NCI-H1436 (cell line): Measurements from ENCODE around the gene FCRL3.
"Not testable (repeated sequence)": the region's sequence is repeated elsewhere in the genome, so short reads cannot be mapped to it uniquely, and the experiment has no call there.

ENCODE experiments used
- DNase-seq: peaks from one replicate; lab custom pipeline; 2025; lab: John Stamatoyannopoulos, UW

The FCRL3 gene

GRCh38 chr1:157700732-157701131 lies at the start of gene FCRL3:
Gene FCRL3 (minus strand): TSS chr1:157700769. CDS start chr1:157700489, 280 bp downstream.
- DNase-seq: no peak

- DNase-seq: no peak
Measured at GRCh38 chr1:157748262-157748817, 47.8 kb upstream of the FCRL3 start.

- no peak for DNase-seq
Measured at GRCh38 chr1:157739229-157739901, 38.8 kb upstream of the FCRL3 start.

- DNase-seq: not testable (repeated sequence)
Measured at GRCh38 chr1:157735991-157736390, 35.4 kb upstream of the FCRL3 start.

- no peak for DNase-seq
Measured at GRCh38 chr1:157734321-157734720, 33.8 kb upstream of the FCRL3 start.

GRCh38 chr1:157732755-157733154 lies 32.2 kb upstream of the FCRL3 start:
- no peak for DNase-seq

GRCh38 chr1:157725221-157725577 lies 24.6 kb upstream of the FCRL3 start:
- DNase-seq: no peak

GRCh38 chr1:157724537-157725220 lies 24.1 kb upstream of the FCRL3 start:
- no peak for DNase-seq

GRCh38 chr1:157723157-157723556 lies 22.6 kb upstream of the FCRL3 start:
- no peak for DNase-seq

GRCh38 chr1:157721985-157722384 lies 21.4 kb upstream of the FCRL3 start:
- no peak for DNase-seq

- no peak for DNase-seq
Measured at GRCh38 chr1:157715736-157716135, 15.2 kb upstream of the FCRL3 start.

GRCh38 chr1:157711802-157712201 lies 11.2 kb upstream of the FCRL3 start:
- DNase-seq: no peak

- DNase-seq: no peak
Measured at GRCh38 chr1:157704878-157705277, 4.3 kb upstream of the FCRL3 start.

GRCh38 chr1:157703981-157704380 lies 3.4 kb upstream of the FCRL3 start:
- DNase-seq: no peak

- DNase-seq: no peak
Measured at GRCh38 chr1:157702308-157702825, 1.8 kb upstream of the FCRL3 start.

GRCh38 chr1:157700305-157700704 lies 264 bp downstream of the FCRL3 start:
- no peak for DNase-seq

GRCh38 chr1:157697781-157698569 lies 2.6 kb downstream of the FCRL3 start:
- no peak for DNase-seq

GRCh38 chr1:157696966-157697628 lies 3.5 kb downstream of the FCRL3 start:
- no peak for DNase-seq

GRCh38 chr1:157695417-157695816 lies 5.2 kb downstream of the FCRL3 start:
- DNase-seq: no peak

- no peak for DNase-seq
Measured at GRCh38 chr1:157691285-157691920, 9.2 kb downstream of the FCRL3 start.

- DNase-seq: no peak
Measured at GRCh38 chr1:157682710-157683437, 17.7 kb downstream of the FCRL3 start.
